ENCODE measurements around the gene ACTA1. TPM values are rescaled to one million over a fixed set of nuclear protein-coding genes. Genes with fewer than 3 reads are reported as not detected.
"Not testable (repeated sequence)": the region's sequence is repeated elsewhere in the genome, so short reads cannot be mapped to it uniquely, and the experiment has no call there.

The ACTA1 gene
- total RNA-seq, 1 donor from 2014 or later: 0.23 TPM

DNA sequence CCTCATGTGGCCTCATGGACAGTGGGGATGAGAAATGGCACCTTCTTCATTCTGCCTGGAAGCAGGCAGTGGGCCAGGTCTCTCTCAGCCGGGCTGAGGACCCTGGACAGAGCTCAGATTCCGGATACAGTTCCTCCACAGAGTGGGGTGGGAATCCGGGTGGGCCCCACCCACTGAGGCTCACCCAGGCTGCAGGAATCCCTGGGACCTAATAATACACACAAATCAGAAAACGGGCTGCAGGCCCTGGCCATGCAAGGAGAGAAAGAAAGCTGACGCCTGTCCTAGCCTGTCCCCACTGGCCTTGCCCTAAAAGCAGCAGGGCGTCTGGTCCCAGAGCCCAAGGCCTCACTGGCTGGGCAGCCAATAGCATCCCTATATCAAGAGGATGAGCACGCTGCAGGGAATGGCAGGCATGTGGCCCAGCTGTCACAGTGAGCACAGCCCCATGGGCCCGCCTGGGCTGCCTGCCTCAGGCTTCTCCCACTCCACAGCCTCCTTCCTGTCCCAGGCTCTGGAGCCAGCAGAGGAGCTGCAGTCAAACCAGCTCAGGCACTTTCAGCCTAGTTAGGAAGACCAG, 25.3 kb downstream of the ACTA1 start:
- no peak overlapping the region for H3K27ac Mint-ChIP-seq (ENCODE audit: unreplicated experiment)
- no peaks in the 10 kb centered on the region for H3K9me3 Mint-ChIP-seq
- DNase-seq (ENCODE audit: low read depth, low spot score): no peak
- peaks cover 59% of the 10 kb centered on the region for H3K27me3 Mint-ChIP-seq (ENCODE audit: low read depth)
- TF ChIP-seq, protein P1, sequence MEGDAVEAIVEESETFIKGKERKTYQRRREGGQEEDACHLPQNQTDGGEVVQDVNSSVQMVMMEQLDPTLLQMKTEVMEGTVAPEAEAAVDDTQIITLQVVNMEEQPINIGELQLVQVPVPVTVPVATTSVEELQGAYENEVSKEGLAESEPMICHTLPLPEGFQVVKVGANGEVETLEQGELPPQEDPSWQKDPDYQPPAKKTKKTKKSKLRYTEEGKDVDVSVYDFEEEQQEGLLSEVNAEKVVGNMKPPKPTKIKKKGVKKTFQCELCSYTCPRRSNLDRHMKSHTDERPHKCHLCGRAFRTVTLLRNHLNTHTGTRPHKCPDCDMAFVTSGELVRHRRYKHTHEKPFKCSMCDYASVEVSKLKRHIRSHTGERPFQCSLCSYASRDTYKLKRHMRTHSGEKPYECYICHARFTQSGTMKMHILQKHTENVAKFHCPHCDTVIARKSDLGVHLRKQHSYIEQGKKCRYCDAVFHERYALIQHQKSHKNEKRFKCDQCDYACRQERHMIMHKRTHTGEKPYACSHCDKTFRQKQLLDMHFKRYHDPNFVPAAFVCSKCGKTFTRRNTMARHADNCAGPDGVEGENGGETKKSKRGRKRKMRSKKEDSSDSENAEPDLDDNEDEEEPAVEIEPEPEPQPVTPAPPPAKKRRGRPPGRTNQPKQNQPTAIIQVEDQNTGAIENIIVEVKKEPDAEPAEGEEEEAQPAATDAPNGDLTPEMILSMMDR (conservative IDR thresholded peaks at IDR 0.05): no peak
- peaks cover 26% of the 10 kb centered on the region for H3K4me1 Mint-ChIP-seq
- no peak overlapping the region for H3K4me3 Mint-ChIP-seq
- no peaks in the 10 kb centered on the region for H3K36me3 Mint-ChIP-seq (ENCODE audit: low read depth)

DNA sequence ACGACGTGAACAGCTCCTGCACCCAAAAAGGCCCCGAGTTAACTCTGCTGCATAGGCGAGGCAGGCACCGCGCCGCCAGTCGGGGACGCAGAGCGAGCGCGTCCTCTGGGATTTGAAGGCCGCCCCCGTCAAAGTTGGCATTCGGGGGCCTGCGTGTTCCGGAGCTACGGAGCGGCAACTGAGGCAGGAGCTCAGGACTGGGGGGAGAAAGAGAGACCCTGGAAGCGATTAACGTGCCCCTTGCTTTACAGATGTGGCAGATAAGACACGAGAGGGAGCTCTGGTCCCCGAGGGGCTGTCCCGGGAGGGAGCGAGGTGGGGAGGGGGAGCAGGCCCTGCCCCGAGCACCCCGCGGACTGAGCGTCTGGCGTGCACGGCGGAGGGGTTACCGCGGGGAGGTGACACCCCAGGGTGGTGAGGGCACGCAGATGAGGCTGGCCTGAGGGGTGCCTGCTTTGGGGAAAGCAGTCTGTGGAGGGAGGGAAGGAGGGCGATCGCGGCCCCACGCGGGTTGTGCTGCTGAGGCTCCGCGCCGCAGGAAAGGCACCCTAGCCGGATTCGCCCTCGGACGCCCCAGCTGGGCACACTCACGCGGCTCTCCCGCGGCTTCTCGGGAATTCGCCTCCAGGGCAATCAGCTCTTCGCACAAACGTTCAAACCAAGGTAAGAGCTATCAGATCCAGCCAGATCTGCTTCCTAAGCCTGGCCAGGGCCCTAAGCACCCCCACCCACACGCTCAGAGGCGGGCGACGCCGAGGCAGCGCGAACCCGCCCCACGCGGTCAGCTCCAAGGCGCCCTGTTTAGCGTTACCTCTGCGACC, 26.5 kb downstream of the ACTA1 start:
- H3K27ac Mint-ChIP-seq (ENCODE audit: unreplicated experiment): no peak overlapping the region
- peaks cover 26% of the 10 kb centered on the region for H3K4me1 Mint-ChIP-seq

DNA sequence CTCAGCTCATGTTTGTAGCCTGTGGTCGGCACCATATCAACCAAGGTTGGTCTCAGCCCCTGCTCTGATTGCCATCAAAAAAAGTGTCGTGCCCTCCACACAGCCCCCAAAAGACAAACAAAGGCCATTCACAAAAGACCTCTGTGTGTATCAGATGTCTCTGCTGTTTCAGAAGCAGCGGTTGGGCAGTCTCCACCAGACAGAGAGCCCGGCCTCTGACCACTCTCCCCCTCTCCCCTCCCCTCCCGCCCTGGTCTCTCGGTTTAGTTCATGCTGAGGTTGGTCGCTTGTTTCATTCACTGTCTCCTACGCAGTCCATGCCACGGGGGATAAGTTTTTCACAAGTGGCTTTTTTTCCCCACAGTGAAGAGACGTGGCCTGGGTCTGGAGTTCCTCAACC, 27.1 kb downstream of the ACTA1 start:
- Mint-ChIP-seq H3K4me1 (peaks cover 26% of the 10 kb centered on the region), H3K9me3 (no peaks in the 10 kb centered on the region), H3K27ac (ENCODE audit: unreplicated experiment) (peak overlapping the region; percentile 92), H3K4me3 (peak overlapping the region; percentile 79), H3K27me3 (ENCODE audit: low read depth) (peaks cover 54% of the 10 kb centered on the region), H3K36me3 (ENCODE audit: low read depth) (no peaks in the 10 kb centered on the region)
- TF ChIP-seq, protein P1 (conservative IDR thresholded peaks at IDR 0.05): no peak
- DNase-seq (ENCODE audit: low read depth, low spot score): peak; percentile 31

More for the DNA sequence above, 26.5 kb downstream of the ACTA1 start:
- TF ChIP-seq, protein P1 (conservative IDR thresholded peaks at IDR 0.05): no peak
- Mint-ChIP-seq H3K36me3 (ENCODE audit: low read depth) (no peaks in the 10 kb centered on the region), H3K4me3 (peak overlapping the region; percentile 79), H3K27me3 (ENCODE audit: low read depth) (peaks cover 56% of the 10 kb centered on the region), H3K9me3 (no peaks in the 10 kb centered on the region)
- DNase-seq (ENCODE audit: low read depth, low spot score): peak; percentile 12

GRCh38 chr1:229403573-229403972, 30.3 kb downstream of the ACTA1 start:
- H3K36me3 Mint-ChIP-seq (ENCODE audit: low read depth): no peaks in the 10 kb centered on the region
- H3K27ac Mint-ChIP-seq (ENCODE audit: unreplicated experiment): no peak overlapping the region
- H3K27me3 Mint-ChIP-seq (ENCODE audit: low read depth): peaks cover 48% of the 10 kb centered on the region
- H3K9me3 Mint-ChIP-seq: no peaks in the 10 kb centered on the region
- H3K4me1 Mint-ChIP-seq: peaks cover 9% of the 10 kb centered on the region
- TF ChIP-seq, protein P1 (conservative IDR thresholded peaks at IDR 0.05): no peak
- no peak for DNase-seq (ENCODE audit: low read depth, low spot score)
- H3K4me3 Mint-ChIP-seq: no peak overlapping the region

GRCh38 chr1:229402993-229403392, 30.9 kb downstream of the ACTA1 start:
- TF ChIP-seq, protein P1 (conservative IDR thresholded peaks at IDR 0.05): no peak
- Mint-ChIP-seq H3K9me3 (no peaks in the 10 kb centered on the region), H3K36me3 (ENCODE audit: low read depth) (no peaks in the 10 kb centered on the region), H3K4me3 (no peak overlapping the region), H3K27ac (ENCODE audit: unreplicated experiment) (no peak overlapping the region), H3K4me1 (peaks cover 9% of the 10 kb centered on the region), H3K27me3 (ENCODE audit: low read depth) (peaks cover 47% of the 10 kb centered on the region)
- no peak for DNase-seq (ENCODE audit: low read depth, low spot score)

DNA sequence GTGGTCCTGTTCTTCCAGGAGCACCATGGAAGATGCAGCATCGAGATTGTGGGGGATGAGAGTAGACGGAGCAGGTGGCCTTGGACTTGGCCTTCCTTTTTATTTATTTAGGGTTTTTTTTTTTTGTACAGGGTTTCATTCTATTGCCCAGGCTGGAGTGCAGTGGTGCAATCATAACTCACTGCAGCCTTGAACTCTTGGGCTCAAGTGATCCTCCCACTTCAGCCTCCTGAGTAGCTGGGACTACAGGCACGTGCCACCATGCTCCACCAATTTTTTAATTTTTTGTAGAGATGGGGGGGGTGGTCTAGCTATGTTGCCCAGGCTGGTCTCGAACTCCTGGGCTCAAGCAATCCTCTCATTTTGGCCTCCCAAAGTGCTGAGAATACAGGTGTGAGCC, 31.6 kb downstream of the ACTA1 start:
- H3K9me3 Mint-ChIP-seq; H3K36me3 Mint-ChIP-seq (ENCODE audit: low read depth); H3K27ac Mint-ChIP-seq (ENCODE audit: unreplicated experiment); H3K4me1 Mint-ChIP-seq; H3K4me3 Mint-ChIP-seq; DNase-seq (ENCODE audit: low read depth, low spot score): not testable (repeated sequence)
- H3K27me3 Mint-ChIP-seq (ENCODE audit: low read depth): peaks cover 46% of the 10 kb centered on the region

Measured in neural crest cell (in vitro differentiated cells).